HG03095 (cell line): ENCODE measurements around the gene KIZ.

ENCODE experiments used
- ATAC-seq: cut with Tn5 transposase; IDR thresholded peaks from one replicate; pipeline ENCODE4 v1.9.1; 2021; ENCODE audit warnings: moderate library complexity; ENCODE audit not compliant: unreplicated experiment

KIZ gene

GRCh38 chr20:21174516-21175239 lies 48.8 kb downstream of the KIZ start:
- no peak for ATAC-seq

GRCh38 chr20:21175433-21175832 lies 49.6 kb downstream of the KIZ start:
- no peak for ATAC-seq

- ATAC-seq: no peak
Measured at GRCh38 chr20:21177767-21178166, 51.9 kb downstream of the KIZ start.

GRCh38 chr20:21179757-21180156 lies 53.9 kb downstream of the KIZ start:
- ATAC-seq: no peak

GRCh38 chr20:21180248-21180647 lies 54.4 kb downstream of the KIZ start:
- ATAC-seq: no peak

GRCh38 chr20:21181028-21181427 lies 55.1 kb downstream of the KIZ start:
- ATAC-seq: no peak

- no peak for ATAC-seq
Measured at GRCh38 chr20:21182832-21183563, 57.1 kb downstream of the KIZ start.

- no peak for ATAC-seq
Measured at GRCh38 chr20:21183722-21184121, 57.8 kb downstream of the KIZ start.

GRCh38 chr20:21184819-21185218 lies 58.9 kb downstream of the KIZ start:
- ATAC-seq: no peak

- ATAC-seq: no peak
Measured at GRCh38 chr20:21185849-21186248, 60.0 kb downstream of the KIZ start.

- no peak for ATAC-seq
Measured at GRCh38 chr20:21189761-21190523, 64.1 kb downstream of the KIZ start.

GRCh38 chr20:21190869-21191268 lies 65.0 kb downstream of the KIZ start:
- ATAC-seq: no peak

GRCh38 chr20:21191839-21192238 lies 66.0 kb downstream of the KIZ start:
- ATAC-seq: no peak

GRCh38 chr20:21202259-21202658 lies 76.4 kb downstream of the KIZ start:
- no peak for ATAC-seq

GRCh38 chr20:21203088-21203656 lies 77.3 kb downstream of the KIZ start:
- ATAC-seq: no peak

GRCh38 chr20:21206584-21206983 lies 80.7 kb downstream of the KIZ start:
- no peak for ATAC-seq

- no peak for ATAC-seq
Measured at GRCh38 chr20:21208999-21209398, 83.1 kb downstream of the KIZ start.

- ATAC-seq: no peak
Measured at GRCh38 chr20:21209668-21210067, 83.8 kb downstream of the KIZ start.

- ATAC-seq: no peak
Measured at GRCh38 chr20:21213691-21214090, 87.8 kb downstream of the KIZ start.

- ATAC-seq: no peak
Measured at GRCh38 chr20:21214431-21214830, 88.5 kb downstream of the KIZ start.

GRCh38 chr20:21219686-21220085 lies 93.8 kb downstream of the KIZ start:
- ATAC-seq: no peak
